ENCODE data around the gene CENPP.

CENPP gene

GRCh38 chr9:92501671-92502393, 176.1 kb downstream of the CENPP start:
- H3K9me3 ChIP-seq (ENCODE audit: insufficient read depth, low read length), result no peaks in the 10 kb centered on the region
- no peaks in the 10 kb centered on the region for H3K27me3 ChIP-seq (ENCODE audit: low read length)
- H4K20me1 ChIP-seq (ENCODE audit: low read depth, low read length), result no peaks in the 10 kb centered on the region
- no peak overlapping the region for H3K9ac ChIP-seq (ENCODE audit: low read length)
- H3K4me3 ChIP-seq (ENCODE audit: insufficient read depth, low read length, poor library complexity, severe bottlenecking), result no peak overlapping the region
- no peaks in the 10 kb centered on the region for H3K9me2 ChIP-seq (replicated peaks; ENCODE audit: insufficient read depth, low read length)
- H2AFZ ChIP-seq (ENCODE audit: low read depth, low read length, severe bottlenecking), result no peak overlapping the region
- no peaks in the 10 kb centered on the region for H3K36me3 ChIP-seq (ENCODE audit: low read length)
- TF ChIP-seq CTCF (IDR thresholded peaks at IDR 0.05; ENCODE audit: insufficient read depth, low read length, poor library complexity, severe bottlenecking) (peak; percentile 18), EZH2phosphoT487 (conservative IDR thresholded peaks at IDR 0.05; ENCODE audit: low read length) (no peak)
- H3K79me2 ChIP-seq (ENCODE audit: insufficient read depth, low read length), result no peaks in the 10 kb centered on the region
- H3K4me2 ChIP-seq (ENCODE audit: low read depth, low read length, poor library complexity, severe bottlenecking), result no peak overlapping the region
- H3F3A ChIP-seq (ENCODE audit: insufficient read depth), result no peaks in the 10 kb centered on the region
- H3K27ac ChIP-seq (ENCODE audit: low read depth, low read length), result no peak overlapping the region

- H2AFZ ChIP-seq (ENCODE audit: low read depth, low read length, severe bottlenecking), result no peak overlapping the region
- no peaks in the 10 kb centered on the region for H3K36me3 ChIP-seq (ENCODE audit: low read length)
- H3K9ac ChIP-seq (ENCODE audit: low read length), result no peak overlapping the region
- H3K4me2 ChIP-seq (ENCODE audit: low read depth, low read length, poor library complexity, severe bottlenecking), result no peak overlapping the region
- no peaks in the 10 kb centered on the region for H3K9me3 ChIP-seq (ENCODE audit: insufficient read depth, low read length)
- H3K9me2 ChIP-seq (replicated peaks; ENCODE audit: insufficient read depth, low read length), result no peaks in the 10 kb centered on the region
- H4K20me1 ChIP-seq (ENCODE audit: low read depth, low read length), result no peaks in the 10 kb centered on the region
- H3K4me3 ChIP-seq (ENCODE audit: insufficient read depth, low read length, poor library complexity, severe bottlenecking), result no peak overlapping the region
- H3K79me2 ChIP-seq (ENCODE audit: insufficient read depth, low read length), result no peaks in the 10 kb centered on the region
- H3K27me3 ChIP-seq (ENCODE audit: low read length), result no peaks in the 10 kb centered on the region
- no peak overlapping the region for H3K27ac ChIP-seq (ENCODE audit: low read depth, low read length)
- no peaks in the 10 kb centered on the region for H3F3A ChIP-seq (ENCODE audit: insufficient read depth)
- no peak for TF ChIP-seq EZH2phosphoT487 (conservative IDR thresholded peaks at IDR 0.05; ENCODE audit: low read length)
- no peak for TF ChIP-seq CTCF (IDR thresholded peaks at IDR 0.05; ENCODE audit: insufficient read depth, low read length, poor library complexity, severe bottlenecking)
Measured at GRCh38 chr9:92503156-92503555, 177.4 kb downstream of the CENPP start.

GRCh38 chr9:92504881-92505280, 179.1 kb downstream of the CENPP start:
- Histone ChIP-seq H3K9ac (ENCODE audit: low read length) (no peak overlapping the region), H3F3A (ENCODE audit: insufficient read depth) (no peaks in the 10 kb centered on the region), H3K36me3 (ENCODE audit: low read length) (no peaks in the 10 kb centered on the region), H2AFZ (ENCODE audit: low read depth, low read length, severe bottlenecking) (no peak overlapping the region), H3K27me3 (ENCODE audit: low read length) (no peaks in the 10 kb centered on the region), H3K4me2 (ENCODE audit: low read depth, low read length, poor library complexity, severe bottlenecking) (no peak overlapping the region), H3K9me2 (replicated peaks; ENCODE audit: insufficient read depth, low read length) (no peaks in the 10 kb centered on the region), H3K27ac (ENCODE audit: low read depth, low read length) (no peak overlapping the region), H3K79me2 (ENCODE audit: insufficient read depth, low read length) (no peaks in the 10 kb centered on the region), H3K9me3 (ENCODE audit: insufficient read depth, low read length) (no peaks in the 10 kb centered on the region), H4K20me1 (ENCODE audit: low read depth, low read length) (no peaks in the 10 kb centered on the region), H3K4me3 (ENCODE audit: insufficient read depth, low read length, poor library complexity, severe bottlenecking) (no peak overlapping the region)
- TF ChIP-seq EZH2phosphoT487 (conservative IDR thresholded peaks at IDR 0.05; ENCODE audit: low read length) (no peak), CTCF (IDR thresholded peaks at IDR 0.05; ENCODE audit: insufficient read depth, low read length, poor library complexity, severe bottlenecking) (no peak)
